GM21381 (cell line): Measurements from ENCODE around the gene TIPIN.
A peak's percentile ranks its signal among the peaks of the same experiment; 100 is the strongest.
"Not testable (repeated sequence)": the region's sequence is repeated elsewhere in the genome, so short reads cannot be mapped to it uniquely, and the experiment has no call there.

ENCODE experiments used
- ATAC-seq: cut with Tn5 transposase; IDR thresholded peaks from one replicate; pipeline ENCODE4 v1.9.1; 2021; ENCODE audit warnings: mild to moderate bottlenecking, moderate library complexity; ENCODE audit not compliant: unreplicated experiment

The TIPIN gene, protein sequence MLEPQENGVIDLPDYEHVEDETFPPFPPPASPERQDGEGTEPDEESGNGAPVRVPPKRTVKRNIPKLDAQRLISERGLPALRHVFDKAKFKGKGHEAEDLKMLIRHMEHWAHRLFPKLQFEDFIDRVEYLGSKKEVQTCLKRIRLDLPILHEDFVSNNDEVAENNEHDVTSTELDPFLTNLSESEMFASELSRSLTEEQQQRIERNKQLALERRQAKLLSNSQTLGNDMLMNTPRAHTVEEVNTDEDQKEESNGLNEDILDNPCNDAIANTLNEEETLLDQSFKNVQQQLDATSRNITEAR

DNA sequence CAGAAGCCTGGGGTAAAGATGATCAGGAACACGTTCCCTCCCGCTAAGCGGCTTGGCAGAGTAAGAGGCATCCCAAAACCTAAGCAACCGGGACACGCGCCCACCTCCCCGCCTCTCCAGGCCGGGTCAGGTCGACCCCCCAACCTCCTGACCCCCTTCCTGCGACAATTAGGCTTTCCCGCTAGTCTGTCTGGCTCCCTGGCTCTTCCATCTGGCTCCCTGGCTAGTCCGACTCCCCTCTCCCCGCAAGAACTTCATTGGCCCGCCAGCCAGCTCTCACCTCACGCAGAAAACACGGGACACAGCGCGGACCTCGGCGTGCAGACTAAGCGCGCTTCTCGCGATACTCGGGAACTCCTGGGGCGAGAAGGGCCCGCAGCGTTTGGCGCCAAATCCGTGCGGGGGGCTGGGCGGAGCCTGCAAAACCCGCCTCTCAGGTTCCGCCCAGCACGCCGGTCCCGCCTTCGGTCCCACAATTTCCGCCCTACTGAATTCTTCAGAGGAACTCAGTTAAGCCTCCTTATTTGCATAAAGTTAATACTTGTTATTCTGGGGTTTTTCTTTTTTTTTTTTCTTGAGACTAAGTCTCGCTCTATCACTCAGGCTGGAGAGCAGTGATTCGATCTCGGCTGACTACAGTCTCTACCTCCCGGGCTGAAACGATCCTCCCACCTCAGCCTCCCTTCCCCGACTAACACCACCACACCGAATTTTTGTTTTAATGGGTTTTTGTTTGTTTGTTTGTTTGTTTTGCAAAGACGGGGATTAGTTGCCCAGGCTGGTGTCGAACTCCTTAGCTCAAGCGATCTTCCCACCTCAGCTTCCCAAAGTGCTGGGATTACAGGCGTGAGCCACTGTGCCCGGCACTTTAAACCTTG lies at the start of gene TIPIN:
Gene TIPIN, minus strand, starts transcription at position 327 of the 878 bp plus-strand sequence. CDS start 3,738 bp downstream, outside the sequence.
- ATAC-seq: peak; percentile 96

DNA sequence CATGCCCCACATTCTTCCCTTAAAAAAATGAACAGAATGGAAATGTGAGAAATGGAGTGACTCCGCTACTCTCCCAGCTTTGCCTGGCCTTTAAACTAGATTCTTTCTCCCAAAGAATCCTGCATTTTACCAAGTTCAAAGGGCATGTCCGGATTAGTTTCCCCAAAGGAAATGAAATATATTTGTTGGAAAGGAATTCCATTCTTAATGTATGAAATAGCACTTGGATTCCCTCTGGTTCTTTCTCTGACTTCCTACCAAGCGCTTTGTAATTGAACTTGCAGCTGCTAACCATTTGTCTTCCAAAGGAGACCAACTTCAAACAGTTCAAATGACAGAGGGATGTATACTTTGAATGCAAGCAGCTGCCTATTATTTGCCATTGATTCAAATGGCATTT lies 49.1 kb upstream of the TIPIN start:
- ATAC-seq: no peak

DNA sequence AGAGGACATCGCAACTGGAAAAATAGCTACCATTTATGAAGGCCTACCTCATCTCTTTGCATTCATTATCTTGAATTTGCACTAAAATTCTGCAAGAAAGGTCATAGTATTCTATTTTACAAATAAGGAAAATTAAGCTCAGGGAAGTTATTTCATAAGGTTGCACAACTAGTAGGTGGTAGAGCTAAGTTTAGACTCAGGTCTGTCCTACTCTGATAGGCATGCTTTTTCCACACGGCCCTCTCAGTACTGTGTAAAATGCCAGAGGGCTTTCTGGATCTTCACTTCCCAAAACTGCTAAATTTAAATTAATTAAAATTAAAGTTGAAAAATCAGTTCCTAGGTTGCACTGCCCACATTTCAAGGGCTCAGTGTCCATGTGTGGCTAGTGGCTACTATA lies 48.5 kb upstream of the TIPIN start:
- ATAC-seq: no peak

DNA sequence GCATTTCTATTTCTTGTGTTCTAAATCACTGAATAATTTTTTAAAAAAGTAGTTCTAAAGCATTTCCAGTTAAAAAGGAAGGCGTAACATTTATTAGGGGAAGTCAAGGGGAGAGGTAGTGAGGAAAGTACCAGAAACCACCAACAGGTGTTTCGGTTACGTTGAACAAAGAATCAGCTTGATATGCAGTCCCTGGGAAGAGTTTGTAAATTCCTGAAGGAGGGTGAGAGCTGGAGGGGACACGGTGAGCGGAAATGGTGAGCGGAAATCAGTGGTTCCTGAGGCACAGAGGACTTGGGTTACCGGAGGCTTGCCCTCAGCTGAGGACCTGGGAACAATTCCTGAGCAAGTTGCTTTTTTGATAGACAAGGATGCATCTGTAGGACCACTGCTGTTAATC lies 48.0 kb upstream of the TIPIN start:
- no peak for ATAC-seq

DNA sequence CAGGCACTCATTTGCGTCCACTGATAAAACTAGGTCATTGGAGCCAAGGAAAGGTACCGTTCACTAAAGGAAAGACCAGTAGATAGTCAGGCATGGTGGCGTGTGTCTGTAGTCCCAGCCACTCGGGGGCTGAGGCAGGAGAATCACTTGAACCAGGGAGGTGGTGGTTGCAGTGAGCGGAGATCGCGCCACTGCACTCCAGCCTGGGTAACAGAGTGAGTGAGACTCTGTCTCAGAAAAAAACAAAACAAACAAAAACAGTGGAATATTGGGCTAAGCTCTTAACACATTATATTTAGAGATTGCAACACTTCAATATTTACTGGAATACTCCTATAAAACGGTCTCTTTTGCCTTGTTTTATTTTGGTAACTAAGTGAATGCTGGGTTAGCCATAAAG lies 47.6 kb upstream of the TIPIN start:
- ATAC-seq: no peak

DNA sequence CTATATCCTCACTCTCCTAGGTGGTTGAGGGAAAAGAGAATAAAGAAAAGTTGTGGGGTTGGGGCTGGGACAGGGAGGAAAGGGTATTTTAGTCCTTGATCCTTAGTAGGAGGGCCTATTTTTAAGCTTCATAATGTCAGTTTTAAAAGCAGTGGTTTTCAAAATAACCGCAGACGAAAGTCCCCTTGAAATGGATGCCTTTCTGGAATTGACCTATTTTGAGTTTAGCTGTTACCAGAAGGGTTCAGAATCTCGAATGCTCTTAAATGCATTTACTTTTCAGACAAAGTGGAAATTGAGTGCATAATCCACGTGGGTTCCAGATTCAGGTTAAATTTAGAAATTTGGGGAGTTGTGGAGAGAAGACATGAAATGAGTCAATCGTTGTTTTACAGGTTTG lies 46.8 kb upstream of the TIPIN start:
- no peak for ATAC-seq

DNA sequence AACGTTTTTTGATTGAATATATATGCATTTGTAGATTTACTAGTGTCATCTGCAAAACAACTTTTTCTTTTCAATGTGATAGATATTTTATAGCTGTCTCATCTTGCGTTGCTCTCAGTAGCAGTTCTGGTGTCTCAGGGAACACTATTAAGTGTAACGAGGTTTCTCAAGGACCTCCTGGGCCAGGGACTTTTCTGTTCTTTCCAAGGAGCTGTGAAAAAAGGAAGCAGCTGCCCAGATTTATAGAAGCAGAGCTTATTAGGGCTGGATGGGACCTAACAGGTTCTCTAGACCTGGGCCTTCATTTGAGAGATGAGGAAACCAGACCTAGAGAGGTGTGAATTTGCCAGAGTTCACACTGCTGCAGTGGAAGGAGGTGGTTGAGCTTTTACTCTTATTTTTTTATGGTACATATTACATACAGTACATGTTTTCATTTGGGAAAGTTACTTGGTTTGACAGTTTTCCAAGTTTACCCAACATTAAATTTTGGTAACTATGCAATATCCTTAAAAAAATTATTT lies 46.3 kb upstream of the TIPIN start:
- no peak for ATAC-seq

DNA sequence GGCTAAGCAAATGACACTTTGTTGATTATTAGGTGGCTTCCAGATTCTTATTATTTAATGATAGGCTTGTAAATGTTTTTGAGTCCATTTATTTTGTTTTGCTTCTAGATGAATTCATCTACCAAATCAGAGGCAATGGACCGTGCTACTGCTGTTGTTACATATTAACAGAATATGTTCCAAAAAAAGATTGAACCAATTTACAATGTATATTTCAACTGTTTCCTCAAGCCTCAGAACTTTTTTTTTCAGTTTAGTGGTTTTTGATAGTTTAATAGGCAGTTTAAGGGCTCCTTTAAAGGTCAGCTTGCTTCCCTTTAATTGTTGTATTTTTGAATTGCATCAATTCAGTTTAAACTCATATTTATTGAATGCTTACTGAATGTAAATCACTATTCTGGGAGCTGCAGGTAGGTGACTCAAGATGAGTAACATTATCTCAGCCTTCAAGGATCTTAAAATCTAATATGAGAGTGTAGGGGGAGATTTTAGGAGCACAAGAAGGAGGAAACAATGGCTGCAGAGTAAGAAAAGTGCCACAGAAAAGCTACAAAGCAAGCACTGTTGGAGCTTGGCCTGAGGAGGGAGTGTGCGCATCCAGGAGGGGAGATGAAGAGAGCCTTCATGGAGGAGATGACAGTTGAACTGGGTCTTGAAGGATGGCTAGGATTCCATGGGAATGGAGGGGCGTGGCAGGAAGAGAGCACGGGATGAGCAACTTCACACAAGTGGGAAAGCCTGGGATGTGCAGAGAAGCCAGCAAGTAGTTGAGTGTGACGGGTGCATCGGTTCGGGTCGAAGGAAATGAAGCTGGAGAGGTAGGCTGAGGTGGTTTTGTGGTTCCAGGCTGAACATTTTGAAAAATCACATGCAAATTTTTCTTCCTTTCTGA lies 44.9 kb upstream of the TIPIN start:
- no peak for ATAC-seq

DNA sequence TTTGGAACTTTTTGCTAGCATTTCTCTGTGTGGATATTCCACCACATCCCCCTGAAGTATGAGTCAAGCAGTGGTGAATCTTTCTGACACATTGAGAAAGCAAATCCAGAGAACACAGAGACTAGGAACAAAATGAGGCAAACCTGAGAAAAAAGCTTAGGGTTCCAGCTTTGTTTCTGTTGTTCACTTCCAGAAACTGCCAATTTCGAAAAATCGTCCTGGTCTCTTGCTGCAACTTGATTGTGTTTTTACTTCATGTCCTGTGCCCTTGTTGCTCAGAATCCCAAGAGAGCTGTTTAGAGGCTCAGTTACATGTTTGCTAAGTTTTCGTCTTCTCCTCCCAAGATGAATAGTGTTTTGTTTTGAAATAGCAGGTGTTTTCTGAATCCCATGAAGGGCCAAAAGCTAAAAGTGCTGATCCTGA lies 43.9 kb upstream of the TIPIN start:
- ATAC-seq: no peak

DNA sequence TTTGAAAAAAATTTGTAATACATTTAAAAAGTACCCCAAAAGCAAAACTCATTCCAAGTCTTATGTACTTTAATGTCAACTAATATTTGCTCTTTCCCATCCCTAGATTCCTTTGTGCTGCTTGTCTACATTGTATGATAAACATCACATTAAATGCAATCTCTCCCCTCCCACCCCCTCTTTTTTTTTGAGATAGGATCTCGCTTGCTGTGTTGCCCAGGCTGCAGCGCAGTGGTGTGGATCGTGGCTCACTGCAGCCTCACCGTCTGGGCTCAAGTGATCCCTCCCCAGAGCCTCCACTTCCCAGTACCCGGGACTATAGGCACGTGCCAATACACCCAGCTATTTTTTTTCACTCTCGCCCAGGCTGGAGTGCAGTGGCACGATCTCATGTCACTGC lies 42.8 kb upstream of the TIPIN start:
- ATAC-seq: no peak

DNA sequence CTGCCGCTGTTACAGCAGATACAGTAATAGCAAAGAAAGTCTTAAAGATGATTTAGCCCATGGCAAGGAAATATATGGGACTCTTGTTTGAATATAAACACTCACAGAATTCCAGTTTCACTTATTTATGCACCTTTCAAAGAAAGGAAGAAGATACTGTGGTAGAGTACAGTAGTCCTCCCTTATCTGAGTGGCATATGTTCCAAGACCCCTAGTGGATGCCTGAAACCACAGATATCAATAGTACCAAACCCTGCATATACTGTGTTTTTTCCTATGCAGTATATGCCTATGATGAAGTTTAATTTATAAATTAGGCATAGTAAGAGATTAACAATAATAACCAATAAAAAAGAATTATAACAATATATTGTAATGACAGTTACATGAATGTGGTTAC lies 38.4 kb upstream of the TIPIN start:
- ATAC-seq: no peak

DNA sequence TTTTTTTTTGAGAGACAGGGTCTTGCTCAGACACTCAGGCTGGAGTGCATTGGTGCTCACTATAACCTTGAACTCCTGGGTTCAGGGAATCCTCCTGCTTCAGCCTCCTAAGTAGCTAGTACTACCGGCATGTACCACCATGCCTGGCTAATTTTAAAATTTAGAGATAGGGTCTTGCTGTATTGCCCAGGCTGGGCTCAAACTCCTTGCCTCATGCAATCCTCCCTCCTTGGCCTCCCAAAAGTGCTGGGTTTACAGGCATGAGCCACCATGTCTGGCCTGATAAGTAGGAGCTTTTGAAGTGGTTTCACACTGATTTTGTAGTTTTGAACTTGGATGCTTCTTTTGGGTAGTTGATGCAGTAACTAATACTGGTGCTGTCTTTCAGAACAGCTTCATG lies 38.0 kb upstream of the TIPIN start:
- no peak for ATAC-seq

DNA sequence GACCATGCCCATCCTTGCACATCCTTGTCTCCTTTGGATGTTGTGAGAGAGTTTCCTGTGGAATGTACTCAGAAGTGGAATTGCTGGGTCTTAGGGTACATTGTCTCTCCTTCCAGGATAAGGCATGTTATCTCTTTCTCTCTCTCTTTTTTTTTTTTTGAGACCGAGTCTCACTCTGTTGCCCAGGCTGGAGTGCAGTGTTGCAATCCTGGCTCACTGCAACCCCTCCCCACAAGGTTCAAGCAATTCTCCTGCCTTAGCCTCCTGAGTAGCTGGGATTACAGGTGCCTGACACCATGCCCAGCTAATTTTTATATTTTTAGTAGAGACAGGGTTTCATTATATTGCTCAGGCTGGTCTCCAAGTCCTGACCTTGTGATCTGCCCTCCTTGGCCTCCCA lies 36.6 kb upstream of the TIPIN start:
- ATAC-seq: not testable (repeated sequence)

DNA sequence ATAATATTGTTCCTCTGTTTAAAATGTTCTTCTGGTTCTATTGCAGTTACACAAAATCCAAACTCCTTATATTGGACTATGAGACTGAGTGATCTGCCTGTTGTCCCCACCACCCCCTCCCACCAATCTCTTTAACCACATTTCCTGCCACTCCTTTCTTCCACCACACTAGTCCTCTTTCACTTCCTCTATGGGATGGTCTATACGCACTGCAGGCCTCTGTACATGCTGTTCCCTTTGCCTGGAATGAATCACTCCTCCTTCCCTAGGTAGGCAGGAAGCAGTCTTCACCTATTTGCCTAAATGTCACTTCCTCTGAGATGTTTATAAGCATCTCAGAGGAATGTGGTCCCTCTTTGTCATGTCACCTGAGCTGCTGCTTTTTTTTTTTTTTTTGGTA lies 34.2 kb upstream of the TIPIN start:
- ATAC-seq: no peak

DNA sequence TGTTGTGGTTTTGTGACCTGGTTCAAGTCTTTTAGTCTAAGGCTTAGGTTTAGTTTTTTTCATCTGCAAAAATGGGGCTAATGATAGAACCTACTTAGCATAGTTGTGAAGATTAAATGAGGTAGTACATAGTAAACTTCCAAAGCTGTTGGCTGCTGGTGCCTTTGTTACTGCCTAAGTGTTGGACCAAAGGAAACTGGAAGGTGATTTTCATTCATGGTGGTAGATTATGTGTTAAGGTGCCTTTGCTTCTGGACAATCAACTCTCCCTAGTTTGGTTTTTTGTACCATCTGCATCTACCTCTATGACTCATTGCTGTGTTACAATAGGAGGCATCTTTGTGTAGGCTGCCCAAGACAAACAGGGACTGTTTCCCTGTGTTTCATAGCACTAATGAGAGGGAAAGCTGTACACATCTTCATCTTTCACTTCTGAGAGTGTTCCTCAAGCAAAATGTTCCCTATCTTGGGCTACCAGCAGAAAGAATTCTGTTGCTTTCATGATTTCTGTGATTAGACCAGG lies 33.4 kb upstream of the TIPIN start:
- no peak for ATAC-seq

DNA sequence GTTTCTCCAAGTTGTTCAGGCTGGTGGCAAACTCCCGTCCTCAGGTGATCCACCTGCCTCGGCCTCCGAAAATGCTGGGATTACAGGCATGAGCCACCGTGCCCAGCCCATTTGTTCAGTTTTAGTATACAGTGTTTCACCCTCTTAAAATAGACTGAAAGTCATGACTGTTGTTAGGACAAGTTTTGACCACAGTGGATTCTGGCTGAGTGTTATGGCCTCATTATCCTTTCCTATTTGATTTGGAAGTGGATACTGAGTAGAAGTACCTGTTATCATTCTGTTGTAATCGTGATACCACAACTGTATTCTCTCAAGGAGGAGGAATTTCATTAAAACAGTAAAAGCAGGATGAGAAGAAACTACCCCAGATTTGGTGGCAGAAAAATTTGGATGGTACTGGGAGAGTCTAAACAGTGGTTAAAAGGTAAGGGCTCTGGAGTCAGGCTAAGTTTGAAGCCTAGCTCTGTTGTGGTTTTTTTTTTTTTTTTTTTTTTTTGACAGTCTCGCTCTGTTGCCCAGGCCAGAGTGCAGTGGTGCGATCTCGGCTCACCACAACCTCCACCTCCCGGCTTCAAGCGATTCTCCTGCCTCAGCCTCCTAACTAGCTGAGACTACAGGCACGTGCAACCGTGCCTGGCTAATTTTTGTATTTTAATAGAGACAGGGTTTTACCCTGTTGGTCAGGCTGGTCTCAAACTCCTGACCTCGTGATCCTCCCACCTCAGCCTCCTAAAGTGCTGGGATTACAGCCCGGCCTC lies 32.8 kb upstream of the TIPIN start:
- ATAC-seq: no peak

DNA sequence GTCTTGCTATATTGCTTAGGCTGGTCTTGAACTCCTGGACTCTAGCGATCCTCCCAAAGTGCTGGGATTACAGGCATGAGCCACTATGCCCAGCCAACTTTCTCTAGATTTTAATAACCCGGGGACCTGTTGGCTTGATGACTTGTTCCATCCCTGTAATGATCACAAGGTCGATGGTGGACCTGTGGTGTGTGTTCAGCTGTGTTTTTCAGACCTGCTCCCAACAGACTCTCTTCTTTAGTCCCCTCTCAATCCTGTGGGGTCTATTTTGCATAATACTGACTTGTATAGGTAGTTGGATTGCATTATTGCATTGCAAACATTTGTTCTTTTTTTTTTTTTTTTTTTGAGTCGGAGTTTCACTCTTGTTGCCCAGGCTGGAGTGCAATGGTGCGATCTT lies 32.1 kb upstream of the TIPIN start:
- ATAC-seq: no peak

DNA sequence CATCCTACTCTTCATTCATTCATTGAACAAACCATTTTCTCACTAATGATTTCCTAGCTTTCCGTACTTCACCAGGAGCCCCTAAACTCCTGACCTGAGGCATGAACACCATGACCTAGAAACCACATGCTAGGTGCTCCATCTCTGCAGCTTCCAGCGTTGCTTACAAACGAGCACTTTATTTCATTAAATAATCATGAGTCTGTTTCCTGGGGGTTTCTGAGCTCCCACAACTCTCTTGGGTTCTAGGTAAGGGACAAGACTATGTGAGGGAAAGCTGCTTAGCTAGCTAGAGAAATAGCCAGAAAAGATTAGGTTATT lies 31.5 kb upstream of the TIPIN start:
- ATAC-seq: no peak

DNA sequence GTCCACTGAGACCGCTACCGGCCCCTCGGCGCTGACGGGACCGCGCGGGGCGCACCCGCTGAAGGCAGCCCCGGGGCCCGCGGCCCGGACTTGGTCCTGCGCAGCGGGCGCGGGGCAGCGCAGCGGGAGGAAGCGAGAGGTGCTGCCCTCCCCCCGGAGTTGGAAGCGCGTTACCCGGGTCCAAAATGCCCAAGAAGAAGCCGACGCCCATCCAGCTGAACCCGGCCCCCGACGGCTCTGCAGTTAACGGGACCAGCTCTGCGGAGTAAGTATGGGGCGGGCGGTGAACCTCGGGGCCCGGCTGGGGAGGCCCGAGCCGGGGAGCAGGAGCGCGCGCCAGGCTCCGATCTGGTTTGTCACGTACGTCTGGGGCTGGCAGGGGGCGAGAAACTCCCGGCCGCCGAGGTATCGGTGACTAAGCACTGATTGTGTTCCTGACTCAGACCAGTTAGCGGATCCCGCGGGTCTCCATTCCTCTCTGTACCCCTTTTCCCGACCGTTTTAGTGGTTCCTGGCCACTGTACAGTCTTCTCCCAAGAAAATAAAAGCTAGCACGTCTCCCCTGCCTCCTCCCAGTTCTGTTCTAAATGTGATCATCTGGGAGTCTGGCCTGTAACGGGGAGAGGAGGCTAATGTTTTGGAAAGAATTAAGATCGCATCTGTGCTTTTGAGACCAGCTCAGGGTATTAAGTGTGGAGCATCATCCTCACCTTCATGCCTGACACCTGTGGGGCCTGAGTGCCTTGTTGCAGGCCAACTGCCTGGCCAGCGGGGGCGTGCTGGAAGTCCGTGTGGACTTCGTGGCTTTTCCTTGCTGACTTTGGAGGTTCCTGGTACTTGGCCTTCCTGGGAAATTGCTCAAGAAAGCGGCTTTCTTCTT lies 30.9 kb upstream of the TIPIN start:
- ATAC-seq: peak; percentile 18
